Liver (tissue), 3 donors: ENCODE data around the gene TRIM67.

Experiments used
- CTCF ChIP-seq: fragments of 150-350 bp; IDR thresholded peaks from 2 replicates; pipeline ENCODE4 v1.5.1; 2017; ENCODE audit warnings: improper control_type of control experiment, low read depth, low read length; ENCODE audit not compliant: missing input control
- EGR1 ChIP-seq, 2 donors: IDR thresholded peaks; 2 replicates each; pipeline ENCODE4 v1.6.1; 2016 to 2018; ENCODE audit warnings: antibody characterized with exemption in 2 of 2, low read depth in 2 of 2
- GABPA ChIP-seq, 2 donors: IDR thresholded peaks in 1 of 2; conservative IDR thresholded peaks in 1 of 2; 2 replicates each; pipeline ENCODE4 v1.6.1; 2016; ENCODE audit warnings: antibody characterized with exemption in 2 of 2, mild to moderate bottlenecking in 1 of 2, moderate library complexity in 1 of 2
- HNF4A ChIP-seq, 2 donors: conservative IDR thresholded peaks; 2 replicates each; pipeline ENCODE4 v1.6.1; 2016; ENCODE audit warnings: antibody characterized with exemption in 2 of 2, mild to moderate bottlenecking in 2 of 2
- JUND ChIP-seq, 2 donors: IDR thresholded peaks; 2 replicates each; pipeline ENCODE4 v1.6.1; 2016; ENCODE audit warnings: antibody characterized with exemption in 2 of 2
- RAD21 ChIP-seq, 2 donors: IDR thresholded peaks; 2 replicates each; pipeline ENCODE4 v1.6.1; 2016; ENCODE audit warnings: antibody characterized with exemption in 2 of 2, mild to moderate bottlenecking in 2 of 2
- REST ChIP-seq: IDR thresholded peaks from 2 replicates; pipeline ENCODE4 v1.6.1; 2016; ENCODE audit warnings: antibody characterized with exemption, mild to moderate bottlenecking
- TAF1 ChIP-seq: conservative IDR thresholded peaks from 2 replicates; pipeline ENCODE4 v1.6.1; 2016; ENCODE audit warnings: antibody characterized with exemption, mild to moderate bottlenecking
- TF ChIP-seq, protein P1 (sequence below): IDR thresholded peaks from 2 replicates; pipeline ENCODE4 v1.6.1; 2016; ENCODE audit warnings: antibody characterized with exemption
- donor health status: healthy.
- donor health status: healthy.

DNA sequence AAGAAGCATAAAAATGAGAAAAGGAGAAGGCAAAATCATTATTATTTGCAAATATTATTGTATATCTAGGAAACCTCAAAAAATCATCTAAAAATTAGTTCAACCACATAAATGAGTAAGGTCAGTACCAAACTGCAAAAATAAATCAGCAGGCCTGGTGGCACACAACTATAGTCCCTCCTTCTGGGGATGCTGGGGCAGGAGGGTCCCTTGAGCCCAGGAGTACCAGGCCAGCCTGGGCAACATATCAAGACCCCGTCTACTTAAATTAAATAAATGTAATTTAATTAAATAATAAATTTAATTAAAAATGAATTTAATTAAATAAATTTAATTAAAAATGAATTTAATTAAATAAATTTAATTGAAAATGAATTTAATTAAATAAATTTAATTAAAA is 40.3 kb upstream of the TRIM67 start:
- TF ChIP-seq CTCF, result no peak
- TF ChIP-seq HNF4A (conservative IDR thresholded peaks at IDR 0.05), result no peak
- TF ChIP-seq REST, result no peak
- TF ChIP-seq, protein P1, sequence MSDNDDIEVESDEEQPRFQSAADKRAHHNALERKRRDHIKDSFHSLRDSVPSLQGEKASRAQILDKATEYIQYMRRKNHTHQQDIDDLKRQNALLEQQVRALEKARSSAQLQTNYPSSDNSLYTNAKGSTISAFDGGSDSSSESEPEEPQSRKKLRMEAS, result no peak
- TF ChIP-seq TAF1, result no peak
- TF ChIP-seq GABPA (IDR thresholded peaks at IDR 0.05 in 1 of 2, conservative IDR thresholded peaks at IDR 0.05 in 1 of 2), result no peak
- no peak for TF ChIP-seq EGR1 (IDR thresholded peaks at IDR 0.05; ENCODE audit: low read depth in 2 of 2)
- TF ChIP-seq RAD21 (IDR thresholded peaks at IDR 0.05), result no peak
- TF ChIP-seq JUND (IDR thresholded peaks at IDR 0.05), result no peak
